GM18505 (cell line): ENCODE measurements around the gene FCN3.

Source experiments
- ATAC-seq: cut with Tn5 transposase; IDR thresholded peaks from one replicate; pipeline ENCODE4 v1.9.1; 2021; ENCODE audit not compliant: unreplicated experiment
- POLR2A ChIP-seq: IDR thresholded peaks from 4 replicates; pipeline ENCODE4 v1.6.1; 2011; ENCODE audit warnings: borderline replicate concordance; ENCODE audit not compliant: insufficient read depth, insufficient read length; ENCODE audit errors: extremely low read depth

FCN3 gene

DNA sequence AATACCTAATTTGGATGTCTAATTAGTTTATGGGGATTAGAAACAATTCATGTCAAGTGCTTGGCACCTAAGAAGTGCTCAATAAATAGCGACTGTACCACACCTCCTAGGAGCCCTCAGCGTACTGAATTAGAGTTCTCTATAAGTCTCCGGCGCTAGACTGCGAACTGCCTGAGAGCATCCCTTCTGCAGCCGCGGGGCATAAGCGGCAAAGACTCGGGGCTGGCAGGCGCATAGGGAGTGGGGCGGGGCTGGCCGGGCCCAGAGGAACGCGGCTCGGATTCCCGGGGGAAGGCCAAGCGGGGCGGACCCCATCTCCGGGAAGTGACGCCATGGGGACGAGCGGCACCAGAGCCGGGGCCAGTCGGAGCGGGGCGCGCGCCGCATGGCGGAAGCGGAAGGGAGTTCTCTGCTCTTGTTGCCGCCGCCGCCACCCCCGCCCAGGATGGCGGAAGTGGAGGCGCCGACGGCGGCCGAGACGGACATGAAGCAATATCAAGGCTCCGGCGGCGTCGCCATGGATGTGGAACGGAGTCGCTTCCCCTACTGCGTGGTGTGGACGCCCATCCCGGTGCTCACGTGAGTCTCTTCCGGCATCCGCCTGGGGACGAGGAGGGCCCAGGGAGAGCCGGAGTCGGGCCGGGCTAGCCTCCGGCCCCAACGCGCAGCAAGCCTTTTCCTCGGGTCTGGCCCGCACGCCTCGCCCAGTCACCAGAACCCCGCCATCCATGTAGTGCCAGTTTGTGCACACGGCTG, 52.6 kb downstream of the FCN3 start, which contains the start of gene TMEM222:
TMEM222 (plus strand) TSS at position 351 of the 756 bp plus-strand sequence; CDS start at position 386, 35 bp downstream.
- TF ChIP-seq POLR2A: peak; percentile 92

More for the DNA sequence above, 52.6 kb downstream of the FCN3 start, which contains the start of gene TMEM222:
- ATAC-seq: peak; percentile 92
